ENCODE measurements around the gene ZC2HC1B.

DNA sequence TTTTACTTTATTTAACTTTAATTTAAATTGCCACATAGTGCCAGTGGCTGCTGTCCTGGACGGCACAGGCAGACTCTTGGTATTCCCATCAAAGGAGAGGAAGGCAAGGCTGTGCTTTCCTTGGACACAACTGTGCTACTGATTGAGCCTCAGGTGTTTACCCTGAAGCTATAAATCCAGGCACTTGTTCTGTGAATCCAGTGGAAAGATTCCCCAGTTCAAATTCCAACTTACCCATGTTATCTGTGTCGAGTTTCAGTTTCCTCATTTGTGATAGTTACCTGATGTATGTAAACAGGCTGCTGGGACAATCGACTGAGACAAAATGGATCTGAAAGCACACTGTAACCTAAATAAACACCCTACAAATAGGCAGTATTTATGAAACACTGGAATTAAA, 86.6 kb downstream of the ZC2HC1B start:
- TF ChIP-seq, protein P1, sequence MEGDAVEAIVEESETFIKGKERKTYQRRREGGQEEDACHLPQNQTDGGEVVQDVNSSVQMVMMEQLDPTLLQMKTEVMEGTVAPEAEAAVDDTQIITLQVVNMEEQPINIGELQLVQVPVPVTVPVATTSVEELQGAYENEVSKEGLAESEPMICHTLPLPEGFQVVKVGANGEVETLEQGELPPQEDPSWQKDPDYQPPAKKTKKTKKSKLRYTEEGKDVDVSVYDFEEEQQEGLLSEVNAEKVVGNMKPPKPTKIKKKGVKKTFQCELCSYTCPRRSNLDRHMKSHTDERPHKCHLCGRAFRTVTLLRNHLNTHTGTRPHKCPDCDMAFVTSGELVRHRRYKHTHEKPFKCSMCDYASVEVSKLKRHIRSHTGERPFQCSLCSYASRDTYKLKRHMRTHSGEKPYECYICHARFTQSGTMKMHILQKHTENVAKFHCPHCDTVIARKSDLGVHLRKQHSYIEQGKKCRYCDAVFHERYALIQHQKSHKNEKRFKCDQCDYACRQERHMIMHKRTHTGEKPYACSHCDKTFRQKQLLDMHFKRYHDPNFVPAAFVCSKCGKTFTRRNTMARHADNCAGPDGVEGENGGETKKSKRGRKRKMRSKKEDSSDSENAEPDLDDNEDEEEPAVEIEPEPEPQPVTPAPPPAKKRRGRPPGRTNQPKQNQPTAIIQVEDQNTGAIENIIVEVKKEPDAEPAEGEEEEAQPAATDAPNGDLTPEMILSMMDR (IDR thresholded peaks at IDR 0.05; ENCODE audit: poor library complexity): no peak
- TF ChIP-seq EZH2 (IDR thresholded peaks at IDR 0.05; ENCODE audit: borderline replicate concordance) (no peak), EZH2phosphoT487 (IDR thresholded peaks at IDR 0.05; ENCODE audit: low read depth, severe bottlenecking, unreplicated experiment) (no peak)
